Adipocyte (in vitro differentiated cells): Measurements from ENCODE around the gene NUMBL.

Experiments used
- DNase-seq: peaks from one replicate; pipeline ENCODE4 v3.0.0-alpha.2; 2015; ENCODE audit warnings: low read depth
- H3K27me3 ChIP-seq: replicated peaks from 2 replicates; pipeline ENCODE4 v1.7.0; 2013; ENCODE audit warnings: mild to moderate bottlenecking, low read length, moderate library complexity; ENCODE audit not compliant: control insufficient read depth, insufficient read depth
- H3K36me3 ChIP-seq: 2 replicates; pipeline ENCODE4 v1.7.0; 2013; ENCODE audit warnings: low read length, mild to moderate bottlenecking, moderate library complexity; ENCODE audit not compliant: control insufficient read depth, insufficient read depth, severe bottlenecking
- H3K4me1 ChIP-seq: 2 replicates; pipeline ENCODE4 v1.7.0; 2013; ENCODE audit warnings: mild to moderate bottlenecking, low read length, moderate library complexity; ENCODE audit not compliant: control insufficient read depth, insufficient read depth
- H3K4me3 ChIP-seq: 2 replicates; pipeline ENCODE4 v1.7.0; 2013; ENCODE audit warnings: mild to moderate bottlenecking, low read length, moderate library complexity
- H3K9ac ChIP-seq: 2 replicates; pipeline ENCODE4 v1.7.0; 2013; ENCODE audit warnings: mild to moderate bottlenecking, low read length, moderate library complexity
- H3K9me3 ChIP-seq: 2 replicates; pipeline ENCODE4 v1.7.0; 2013; ENCODE audit warnings: mild to moderate bottlenecking, low read length, moderate library complexity; ENCODE audit not compliant: control insufficient read depth

NUMBL gene

DNA sequence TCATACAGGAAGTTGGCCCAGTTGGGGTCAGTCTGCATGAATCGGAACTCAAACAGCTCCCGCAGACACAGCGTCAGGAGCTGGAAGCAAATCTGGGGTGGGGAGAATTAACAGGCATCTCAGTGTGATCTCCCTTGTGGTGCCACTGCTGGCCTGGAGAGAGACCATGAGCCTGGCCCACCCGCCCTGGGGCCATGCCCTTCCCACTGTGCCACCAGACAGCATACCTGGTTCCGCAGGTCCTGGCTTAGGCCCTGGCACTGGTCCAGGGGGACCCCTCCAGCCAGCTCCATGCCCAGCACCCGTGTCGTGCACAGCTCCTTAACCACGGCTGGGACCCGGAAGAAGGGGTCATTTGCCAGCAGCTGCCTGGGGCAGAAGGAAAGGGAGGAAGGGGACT lies 9.6 kb upstream of the NUMBL start:
- no peak for DNase-seq
- Histone ChIP-seq H3K4me1 (peaks cover 4% of the 10 kb centered on the region), H3K36me3 (peaks cover 56% of the 10 kb centered on the region), H3K9ac (no peak overlapping the region), H3K27me3 (no peaks in the 10 kb centered on the region), H3K4me3 (no peak overlapping the region), H3K9me3 (no peaks in the 10 kb centered on the region)

GRCh38 chr19:40697007-40697406 lies 6.6 kb upstream of the NUMBL start:
- no peaks in the 10 kb centered on the region for H3K4me1 ChIP-seq
- no peaks in the 10 kb centered on the region for H3K27me3 ChIP-seq
- no peak overlapping the region for H3K9ac ChIP-seq
- no peaks in the 10 kb centered on the region for H3K9me3 ChIP-seq
- no peak overlapping the region for H3K4me3 ChIP-seq
- DNase-seq: no peak
- H3K36me3 ChIP-seq: peaks cover 35% of the 10 kb centered on the region

- Histone ChIP-seq H3K36me3 (peaks cover 23% of the 10 kb centered on the region), H3K4me1 (peaks cover 8% of the 10 kb centered on the region), H3K9me3 (no peaks in the 10 kb centered on the region), H3K9ac (no peak overlapping the region), H3K4me3 (no peak overlapping the region), H3K27me3 (no peaks in the 10 kb centered on the region)
- no peak for DNase-seq
Observed at GRCh38 chr19:40695881-40696280, 5.4 kb upstream of the NUMBL start.

GRCh38 chr19:40693896-40694295 lies 3.4 kb upstream of the NUMBL start:
- DNase-seq: no peak
- no peaks in the 10 kb centered on the region for H3K27me3 ChIP-seq

GRCh38 chr19:40693150-40693788 lies 2.8 kb upstream of the NUMBL start:
- no peak for DNase-seq
- H3K4me3 ChIP-seq: no peak overlapping the region
- no peaks in the 10 kb centered on the region for H3K27me3 ChIP-seq
- peaks cover 18% of the 10 kb centered on the region for H3K4me1 ChIP-seq
- H3K9me3 ChIP-seq: no peaks in the 10 kb centered on the region
- H3K36me3 ChIP-seq: peaks cover 21% of the 10 kb centered on the region
- H3K9ac ChIP-seq: no peak overlapping the region

More at GRCh38 chr19:40693896-40694295, 3.4 kb upstream of the NUMBL start:
- Histone ChIP-seq H3K36me3 (peaks cover 21% of the 10 kb centered on the region), H3K4me3 (no peak overlapping the region), H3K9me3 (no peaks in the 10 kb centered on the region), H3K4me1 (peaks cover 11% of the 10 kb centered on the region), H3K9ac (no peak overlapping the region)

DNA sequence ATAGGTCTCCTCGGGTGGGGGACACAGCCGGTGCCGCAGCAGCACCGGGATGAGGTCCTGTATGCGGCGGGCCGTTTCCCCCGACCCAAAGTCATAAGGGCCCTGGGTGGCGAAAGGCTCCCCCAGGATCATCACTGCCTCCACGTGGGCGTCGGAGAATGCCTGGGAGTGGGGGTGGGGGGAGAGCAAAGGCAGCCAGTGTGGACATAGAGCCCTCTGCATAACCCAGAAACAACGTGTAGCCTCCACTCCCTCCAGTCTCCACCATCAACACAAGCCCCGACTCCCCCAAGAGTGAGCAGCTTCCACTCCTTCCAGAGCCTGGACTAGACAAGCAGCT lies 1.7 kb upstream of the NUMBL start:
- no peaks in the 10 kb centered on the region for H3K9me3 ChIP-seq
- no peak for DNase-seq
- H3K36me3 ChIP-seq: peaks cover 21% of the 10 kb centered on the region
- H3K4me3 ChIP-seq: no peak overlapping the region
- H3K27me3 ChIP-seq: no peaks in the 10 kb centered on the region
- no peak overlapping the region for H3K9ac ChIP-seq
- peaks cover 28% of the 10 kb centered on the region for H3K4me1 ChIP-seq

DNA sequence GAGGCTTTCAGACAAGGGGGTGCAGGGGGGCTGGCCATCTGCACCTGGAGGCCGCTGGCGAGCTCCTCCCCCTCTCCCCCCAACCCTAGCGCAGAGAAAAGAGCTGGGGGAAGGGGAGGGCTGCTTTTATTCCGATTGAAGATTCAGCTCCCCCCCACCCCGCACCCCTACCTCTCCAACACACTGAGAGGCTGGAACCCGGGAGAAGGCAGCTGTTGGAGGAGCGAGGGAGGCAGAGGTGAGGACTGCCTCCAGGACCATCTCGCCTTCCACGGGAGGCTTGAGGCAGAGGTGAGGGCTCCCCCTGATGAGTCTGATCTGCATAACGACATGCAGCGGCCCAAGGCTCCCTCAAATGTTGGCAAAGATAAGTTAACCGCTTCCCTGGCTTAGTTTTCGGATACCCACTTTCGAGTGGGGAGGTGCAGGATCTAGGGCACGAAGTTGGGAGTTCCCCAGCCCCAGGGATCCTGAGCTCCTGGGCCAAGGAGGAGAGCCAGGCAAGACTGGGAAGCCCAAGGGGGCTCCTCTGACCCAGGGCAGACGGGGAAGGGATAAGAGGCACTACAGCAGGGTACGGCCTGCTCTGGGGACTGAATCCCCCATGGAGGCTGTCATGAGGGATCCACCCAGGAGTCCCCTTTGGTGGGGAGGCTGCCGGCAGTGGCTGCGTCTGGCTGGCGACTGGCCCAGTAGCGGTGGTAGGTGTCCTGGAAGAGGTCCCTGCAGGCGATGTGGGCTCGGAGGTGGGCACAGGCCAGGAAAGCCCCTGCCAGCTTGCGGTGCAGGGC lies 1.2 kb upstream of the NUMBL start:
- DNase-seq: no peak
- H3K4me1 ChIP-seq: peaks cover 30% of the 10 kb centered on the region
- peak overlapping the region; percentile 77 for H3K9ac ChIP-seq
- H3K36me3 ChIP-seq: peaks cover 21% of the 10 kb centered on the region
- H3K9me3 ChIP-seq: no peaks in the 10 kb centered on the region
- H3K4me3 ChIP-seq: no peak overlapping the region
- no peaks in the 10 kb centered on the region for H3K27me3 ChIP-seq

DNA sequence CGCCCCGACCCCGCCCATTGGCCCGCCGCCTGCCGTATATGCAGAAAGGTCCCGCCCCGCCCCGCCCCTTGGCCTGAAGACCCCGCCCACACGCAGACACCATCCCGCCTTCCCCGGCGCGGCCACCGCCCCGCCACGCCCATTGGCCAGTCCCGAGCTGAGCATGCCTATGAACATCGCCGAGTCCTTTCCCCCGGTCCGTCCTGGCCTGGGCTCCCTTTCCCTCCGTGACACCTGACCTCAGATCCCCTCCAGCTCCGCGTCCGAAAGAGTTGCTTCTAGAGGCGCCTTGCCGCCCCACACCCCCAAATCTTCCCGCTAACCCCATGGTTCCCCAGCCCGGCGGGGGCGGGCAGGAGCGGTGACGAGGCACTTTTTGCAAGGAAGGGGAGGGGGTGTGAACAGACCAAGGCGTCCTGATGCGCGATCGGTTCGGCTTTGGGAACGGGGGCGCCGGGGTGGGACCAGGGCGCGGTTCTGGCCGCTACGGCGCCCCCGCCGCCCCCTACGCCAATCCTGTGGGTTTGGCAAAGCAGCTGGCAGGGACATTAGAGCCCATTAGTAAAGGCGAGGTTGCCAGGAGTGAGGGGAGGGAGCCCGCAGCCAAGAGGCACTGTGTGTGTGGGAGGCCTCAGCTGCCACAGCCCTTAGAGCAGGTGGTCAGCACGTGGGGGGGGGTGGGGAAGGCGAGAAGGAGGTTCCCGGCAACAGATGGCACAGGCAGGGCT lies 406 bp upstream of the NUMBL start:
- DNase-seq: peak; percentile 98
- Histone ChIP-seq H3K36me3 (peaks cover 25% of the 10 kb centered on the region), H3K4me1 (peaks cover 30% of the 10 kb centered on the region), H3K9me3 (no peaks in the 10 kb centered on the region), H3K4me3 (peak overlapping the region; percentile 72), H3K27me3 (no peaks in the 10 kb centered on the region), H3K9ac (peak overlapping the region; percentile 77)

DNA sequence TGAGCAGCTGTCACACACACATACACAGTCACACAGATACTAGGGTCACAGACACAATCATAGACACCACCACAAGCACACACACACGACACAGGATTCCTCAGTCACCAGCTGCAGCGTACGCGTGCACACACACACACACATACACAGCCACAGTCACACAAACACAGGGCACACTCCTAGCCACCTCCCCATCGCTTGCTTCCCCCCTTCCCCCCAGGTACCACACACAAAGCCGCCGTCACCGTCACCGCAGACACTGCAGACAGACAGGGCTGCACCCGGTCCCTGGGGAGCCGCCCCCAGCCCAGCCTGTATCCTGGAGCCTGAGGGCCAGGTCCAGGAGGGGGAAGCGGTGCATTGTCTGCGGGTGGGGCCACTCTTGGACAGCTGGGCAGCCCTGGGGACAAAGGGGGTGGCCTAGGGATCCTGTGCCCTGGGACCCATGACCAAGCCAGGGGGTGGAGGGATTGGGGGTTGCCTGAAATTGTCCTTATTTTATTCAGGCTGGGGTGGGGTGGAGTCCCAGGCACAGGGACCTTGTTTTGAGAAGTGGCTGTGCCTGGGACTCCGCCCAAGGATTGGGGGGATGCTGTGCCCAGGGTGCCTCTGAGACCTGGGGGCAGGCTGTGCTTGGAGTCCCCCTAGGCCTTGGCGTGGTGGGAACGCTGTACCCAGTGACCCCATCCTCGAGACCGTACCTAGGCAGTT lies 957 bp downstream of the NUMBL start:
- no peaks in the 10 kb centered on the region for H3K27me3 ChIP-seq
- H3K36me3 ChIP-seq: peaks cover 28% of the 10 kb centered on the region
- DNase-seq: peak; percentile 49
- peaks cover 30% of the 10 kb centered on the region for H3K4me1 ChIP-seq
- peak overlapping the region; percentile 96 for H3K4me3 ChIP-seq
- no peaks in the 10 kb centered on the region for H3K9me3 ChIP-seq
- H3K9ac ChIP-seq: peak overlapping the region; percentile 96

GRCh38 chr19:40688987-40689338 lies 1.5 kb downstream of the NUMBL start:
- Histone ChIP-seq H3K36me3 (peaks cover 23% of the 10 kb centered on the region), H3K9me3 (no peaks in the 10 kb centered on the region), H3K27me3 (no peaks in the 10 kb centered on the region), H3K9ac (peak overlapping the region; percentile 96), H3K4me3 (peak overlapping the region; percentile 96), H3K4me1 (peaks cover 30% of the 10 kb centered on the region)
- no peak for DNase-seq

DNA sequence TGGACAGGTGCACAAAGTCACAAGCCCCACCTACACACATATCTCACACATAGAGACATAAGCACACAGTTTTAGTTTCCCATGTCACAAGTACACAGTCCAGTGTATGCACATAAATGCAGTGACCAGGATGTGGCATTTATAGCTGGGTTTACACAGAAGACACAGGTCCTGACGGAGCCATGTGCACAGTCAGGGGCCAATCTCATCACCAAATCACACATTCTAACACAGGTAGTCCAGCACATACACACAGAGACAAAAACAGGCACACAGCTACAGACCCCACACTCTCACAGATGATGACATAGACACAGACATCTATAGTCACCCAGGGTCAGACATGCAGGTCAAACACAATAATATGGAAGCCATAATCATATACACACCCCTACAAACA lies 2.1 kb downstream of the NUMBL start:
- peak overlapping the region; percentile 96 for H3K9ac ChIP-seq
- peak; percentile 8 for DNase-seq
- H3K4me1 ChIP-seq: peaks cover 30% of the 10 kb centered on the region
- H3K36me3 ChIP-seq: peaks cover 28% of the 10 kb centered on the region
- H3K4me3 ChIP-seq: peak overlapping the region; percentile 96
- no peaks in the 10 kb centered on the region for H3K9me3 ChIP-seq
- H3K27me3 ChIP-seq: no peaks in the 10 kb centered on the region
